MM.1S (cell line): ENCODE data around the gene SHC3.

Experiments used
- EZH2 ChIP-seq: fragments of 300-600 bp; sonication (generic); optimal IDR thresholded peaks from 2 replicates; pipeline ENCODE3; 2017; ENCODE audit warnings: low read depth, mild to moderate bottlenecking, antibody characterized with exemption, low read length, mixed read lengths
- EZH2phosphoT487 ChIP-seq: fragments of 300-600 bp; sonication (generic); IDR thresholded peaks from 2 replicates; pipeline ENCODE4 v1.6.1; 2018; ENCODE audit warnings: antibody characterized with exemption, low read length
- TF ChIP-seq, protein P1 (sequence below): fragments of 300-600 bp; sonication (generic); IDR thresholded peaks from 2 replicates; pipeline ENCODE4 v1.5.1; 2016; ENCODE audit warnings: antibody characterized with exemption, low read length, mixed read lengths

DNA sequence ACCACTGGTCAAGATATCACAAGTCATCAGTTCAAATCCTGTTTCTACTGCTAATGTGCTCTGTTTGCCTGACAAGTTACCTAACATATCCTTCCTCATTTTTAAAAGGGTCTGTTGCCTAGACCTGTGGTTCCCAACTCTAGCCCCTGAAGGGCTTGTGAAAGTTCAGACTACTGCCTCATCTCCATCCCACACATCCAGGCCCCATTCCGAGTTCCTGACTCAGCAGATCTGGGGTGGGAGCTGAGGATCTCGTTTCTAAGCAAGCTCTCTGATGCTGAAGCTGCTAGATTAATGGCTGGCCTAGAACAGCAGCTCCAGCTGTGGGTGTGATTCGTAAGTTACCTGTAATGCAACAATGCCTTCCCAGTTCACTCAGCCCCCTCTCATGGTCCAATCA, 154.9 kb downstream of the SHC3 start:
- TF ChIP-seq, protein P1, sequence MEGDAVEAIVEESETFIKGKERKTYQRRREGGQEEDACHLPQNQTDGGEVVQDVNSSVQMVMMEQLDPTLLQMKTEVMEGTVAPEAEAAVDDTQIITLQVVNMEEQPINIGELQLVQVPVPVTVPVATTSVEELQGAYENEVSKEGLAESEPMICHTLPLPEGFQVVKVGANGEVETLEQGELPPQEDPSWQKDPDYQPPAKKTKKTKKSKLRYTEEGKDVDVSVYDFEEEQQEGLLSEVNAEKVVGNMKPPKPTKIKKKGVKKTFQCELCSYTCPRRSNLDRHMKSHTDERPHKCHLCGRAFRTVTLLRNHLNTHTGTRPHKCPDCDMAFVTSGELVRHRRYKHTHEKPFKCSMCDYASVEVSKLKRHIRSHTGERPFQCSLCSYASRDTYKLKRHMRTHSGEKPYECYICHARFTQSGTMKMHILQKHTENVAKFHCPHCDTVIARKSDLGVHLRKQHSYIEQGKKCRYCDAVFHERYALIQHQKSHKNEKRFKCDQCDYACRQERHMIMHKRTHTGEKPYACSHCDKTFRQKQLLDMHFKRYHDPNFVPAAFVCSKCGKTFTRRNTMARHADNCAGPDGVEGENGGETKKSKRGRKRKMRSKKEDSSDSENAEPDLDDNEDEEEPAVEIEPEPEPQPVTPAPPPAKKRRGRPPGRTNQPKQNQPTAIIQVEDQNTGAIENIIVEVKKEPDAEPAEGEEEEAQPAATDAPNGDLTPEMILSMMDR, result no peak
- TF ChIP-seq EZH2phosphoT487, result no peak
- TF ChIP-seq EZH2, result no peak
